Measurements from ENCODE around the gene KANK2.

- TF ChIP-seq CTCF (IDR thresholded peaks at IDR 0.05; ENCODE audit: low read depth, low read length, poor library complexity, severe bottlenecking) (no peak), EZH2phosphoT487 (IDR thresholded peaks at IDR 0.05; ENCODE audit: borderline replicate concordance, low read length) (no peak)
These were observed 32.4 kb downstream of the KANK2 start for GRCh38 chr19:11164879-11165406.
